B cell (primary cell): Measurements from ENCODE around the gene NRP1.

Experiments
- CTCF ChIP-seq: fragments of 200-600 bp; IDR thresholded peaks from one replicate; pipeline ENCODE4 v1.8.0; 2022; ENCODE audit warnings: antibody characterized with exemption, mild to moderate bottlenecking
- EZH2 ChIP-seq: IDR thresholded peaks from 2 replicates; pipeline ENCODE4 v1.6.1; 2012; ENCODE audit warnings: borderline replicate concordance, low read depth, mild to moderate bottlenecking, moderate library complexity, low read length; ENCODE audit not compliant: insufficient read depth, poor library complexity, severe bottlenecking

GRCh38 chr10:33353334-33353733 lies 18.9 kb upstream of the NRP1 start:
- TF ChIP-seq CTCF: no peak
- no peak for TF ChIP-seq EZH2
